Measurements from ENCODE around the gene ZSWIM6.

The ZSWIM6 gene

GRCh38 chr5:61526207-61526519 is 194.1 kb downstream of the ZSWIM6 start:
- Histone ChIP-seq H3K36me3 (no peaks in the 10 kb centered on the region), H3K4me3 (ENCODE audit: low read depth, low read length) (no peak overlapping the region), H3K27me3 (no peaks in the 10 kb centered on the region), H3K4me1 (no peaks in the 10 kb centered on the region), H3K9me3 (no peaks in the 10 kb centered on the region)
- no peak for TF ChIP-seq CTCF (IDR thresholded peaks at IDR 0.05; ENCODE audit: low read depth, low read length)
- DNase-seq = no peak

GRCh38 chr5:61532983-61533382 is 200.9 kb downstream of the ZSWIM6 start:
- DNase-seq = no peak
- Histone ChIP-seq H3K4me1 (no peaks in the 10 kb centered on the region), H3K9me3 (no peaks in the 10 kb centered on the region), H3K36me3 (no peaks in the 10 kb centered on the region), H3K27me3 (no peaks in the 10 kb centered on the region), H3K4me3 (ENCODE audit: low read depth, low read length) (no peak overlapping the region)
- TF ChIP-seq CTCF (IDR thresholded peaks at IDR 0.05; ENCODE audit: low read depth, low read length) = no peak

- H3K4me3 ChIP-seq (ENCODE audit: low read depth, low read length) = no peak overlapping the region
- no peak for DNase-seq
- no peak for TF ChIP-seq CTCF (IDR thresholded peaks at IDR 0.05; ENCODE audit: low read depth, low read length)
- H3K4me1 ChIP-seq = no peaks in the 10 kb centered on the region
- H3K36me3 ChIP-seq = peaks cover 7% of the 10 kb centered on the region; the same call in 1 of the 2 replicates
- no peaks in the 10 kb centered on the region for H3K27me3 ChIP-seq
- H3K9me3 ChIP-seq = no peaks in the 10 kb centered on the region
Measured at GRCh38 chr5:61534481-61535267, 202.6 kb downstream of the ZSWIM6 start.

GRCh38 chr5:61535828-61536227 is 203.8 kb downstream of the ZSWIM6 start:
- no peaks in the 10 kb centered on the region for H3K27me3 ChIP-seq
- no peak for TF ChIP-seq CTCF (IDR thresholded peaks at IDR 0.05; ENCODE audit: low read depth, low read length)
- H3K4me1 ChIP-seq = no peaks in the 10 kb centered on the region
- H3K4me3 ChIP-seq (ENCODE audit: low read depth, low read length) = no peak overlapping the region
- H3K36me3 ChIP-seq = peaks cover 8% of the 10 kb centered on the region; the same call in 1 of the 2 replicates
- DNase-seq = no peak
- H3K9me3 ChIP-seq = no peaks in the 10 kb centered on the region

GRCh38 chr5:61536922-61537321 is 204.9 kb downstream of the ZSWIM6 start:
- Histone ChIP-seq H3K4me3 (ENCODE audit: low read depth, low read length) (no peak overlapping the region), H3K4me1 (no peaks in the 10 kb centered on the region), H3K9me3 (no peaks in the 10 kb centered on the region), H3K36me3 (peaks cover 8% of the 10 kb centered on the region), H3K27me3 (no peaks in the 10 kb centered on the region)
- DNase-seq = no peak
- no peak for TF ChIP-seq CTCF (IDR thresholded peaks at IDR 0.05; ENCODE audit: low read depth, low read length)

GRCh38 chr5:61538722-61539501 is 206.9 kb downstream of the ZSWIM6 start:
- no peak overlapping the region for H3K4me3 ChIP-seq (ENCODE audit: low read depth, low read length)
- H3K4me1 ChIP-seq = no peaks in the 10 kb centered on the region
- TF ChIP-seq CTCF (IDR thresholded peaks at IDR 0.05; ENCODE audit: low read depth, low read length) = no peak
- DNase-seq = no peak
- H3K9me3 ChIP-seq = no peaks in the 10 kb centered on the region
- peaks cover 24% of the 10 kb centered on the region for H3K36me3 ChIP-seq
- H3K27me3 ChIP-seq = no peaks in the 10 kb centered on the region

All from BE2C (cell line).